GM10847 (cell line): ENCODE results near the gene COL15A1.

Experiments used
- POLR2A ChIP-seq: IDR thresholded peaks from 2 replicates; pipeline ENCODE4 v1.6.1; 2011; ENCODE audit not compliant: insufficient read length; ENCODE audit errors: extremely low read depth

Gene COL15A1

DNA sequence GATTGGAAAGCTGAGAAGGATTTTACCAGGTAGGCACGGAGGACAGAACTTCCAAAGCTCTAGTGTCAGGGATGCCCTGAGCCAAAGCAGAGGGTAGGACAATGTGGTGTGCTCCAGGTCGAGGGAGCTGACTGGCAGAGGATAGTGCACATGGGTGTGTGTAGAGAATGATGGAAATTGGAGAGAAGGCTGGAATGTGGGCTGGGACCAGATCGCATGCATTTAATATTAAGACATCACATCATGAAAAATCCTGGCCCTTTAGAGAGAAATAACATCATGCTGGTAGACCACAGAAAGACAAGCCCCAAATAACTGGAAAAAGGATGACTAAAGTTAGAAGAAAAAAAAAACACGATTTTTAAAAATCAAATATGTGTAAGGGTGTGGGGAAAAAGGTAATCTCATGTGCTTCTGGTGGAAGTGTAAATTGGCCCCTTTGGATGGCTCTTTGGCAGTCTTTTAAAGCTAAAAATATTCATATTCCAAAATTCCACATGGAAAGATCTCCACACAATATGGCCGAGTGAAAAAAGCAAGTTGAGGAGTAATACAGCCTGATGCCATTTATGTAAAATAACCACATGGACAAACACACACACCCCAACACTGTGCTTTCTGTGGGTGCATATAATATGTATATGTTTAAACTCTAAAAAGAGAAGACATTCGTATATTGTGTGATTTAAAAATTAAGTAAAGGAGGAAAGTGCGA lies 94.2 kb downstream of the COL15A1 start:
- no peak for TF ChIP-seq POLR2A

DNA sequence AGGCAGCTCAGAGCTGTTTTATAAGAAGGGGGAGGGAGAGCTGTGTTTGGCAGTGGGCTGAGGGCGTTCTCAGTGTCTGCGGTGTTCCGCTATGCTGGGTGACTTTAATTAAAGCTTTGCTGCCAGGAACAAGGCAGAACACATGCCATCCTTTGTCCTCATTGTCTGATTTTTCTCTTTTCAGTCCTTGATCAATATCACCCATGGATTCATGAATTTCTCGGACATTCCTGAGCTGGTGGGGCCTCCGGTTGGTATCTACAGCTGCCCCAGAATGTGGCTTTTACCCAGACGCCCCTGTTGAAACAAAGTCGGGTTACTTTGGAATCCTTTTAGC lies 94.7 kb downstream of the COL15A1 start:
- no peak for TF ChIP-seq POLR2A

DNA sequence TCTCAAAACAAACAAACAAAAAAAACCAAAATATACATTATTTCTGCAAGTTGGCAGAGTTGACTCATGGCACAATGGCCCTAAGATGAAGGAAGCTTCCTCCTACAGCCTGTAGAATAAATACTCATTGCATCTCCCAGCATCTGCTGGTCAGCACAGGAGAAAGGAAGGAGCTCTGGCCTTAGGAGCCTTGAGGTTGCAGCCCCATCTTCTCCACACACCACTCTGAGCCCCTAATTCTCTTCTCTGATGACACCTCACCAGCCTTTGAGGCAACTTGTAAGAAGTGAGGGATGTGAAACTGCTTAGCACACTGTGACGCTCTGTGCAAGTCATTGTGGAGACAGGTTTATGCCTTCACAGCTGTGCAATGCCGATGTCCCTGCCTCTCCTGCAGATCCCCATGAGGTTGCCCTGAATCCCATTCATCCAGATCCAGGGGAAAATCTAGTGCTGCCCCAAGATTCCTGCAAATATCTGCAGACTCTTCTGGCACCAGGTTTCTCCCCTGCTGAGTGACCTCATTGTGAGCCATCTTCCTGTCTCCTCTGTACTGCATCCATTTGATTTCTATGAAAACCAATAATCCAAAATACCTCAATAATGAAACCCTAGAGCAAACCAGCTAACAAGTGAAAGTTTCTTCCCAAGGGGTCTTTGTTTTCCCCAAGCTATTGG lies 95.9 kb downstream of the COL15A1 start:
- no peak for TF ChIP-seq POLR2A

DNA sequence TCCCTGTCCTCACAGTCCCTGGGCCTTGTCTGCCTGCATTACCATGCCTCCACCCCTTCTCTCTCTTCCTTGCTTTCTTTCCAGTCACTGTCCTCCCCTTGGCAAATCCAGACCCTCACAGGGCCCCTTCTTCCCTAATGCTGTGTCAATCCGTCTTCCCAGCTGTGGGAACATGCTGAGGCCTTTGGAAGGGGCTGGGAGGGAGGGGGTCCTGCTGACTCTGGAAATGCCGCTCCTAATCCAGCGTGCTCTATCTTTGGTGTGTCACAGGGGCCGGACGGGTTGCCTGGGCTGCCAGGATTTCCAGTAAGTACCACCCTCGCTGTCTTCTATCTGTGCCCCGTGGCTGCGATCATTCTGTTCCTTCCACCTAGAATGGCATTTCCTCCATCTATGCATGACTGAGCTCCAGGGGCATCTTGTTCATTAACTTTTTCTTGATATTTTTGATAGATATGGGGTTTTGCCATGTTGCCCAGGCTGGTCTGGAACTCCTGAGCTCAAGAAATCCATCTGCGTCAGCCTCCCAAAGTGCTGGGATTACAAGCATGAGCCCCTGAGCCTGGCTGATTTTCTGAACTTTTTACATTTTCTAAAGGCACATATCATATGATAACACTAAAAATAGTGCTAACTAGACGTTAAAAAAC lies 96.7 kb downstream of the COL15A1 start:
- no peak for TF ChIP-seq POLR2A

DNA sequence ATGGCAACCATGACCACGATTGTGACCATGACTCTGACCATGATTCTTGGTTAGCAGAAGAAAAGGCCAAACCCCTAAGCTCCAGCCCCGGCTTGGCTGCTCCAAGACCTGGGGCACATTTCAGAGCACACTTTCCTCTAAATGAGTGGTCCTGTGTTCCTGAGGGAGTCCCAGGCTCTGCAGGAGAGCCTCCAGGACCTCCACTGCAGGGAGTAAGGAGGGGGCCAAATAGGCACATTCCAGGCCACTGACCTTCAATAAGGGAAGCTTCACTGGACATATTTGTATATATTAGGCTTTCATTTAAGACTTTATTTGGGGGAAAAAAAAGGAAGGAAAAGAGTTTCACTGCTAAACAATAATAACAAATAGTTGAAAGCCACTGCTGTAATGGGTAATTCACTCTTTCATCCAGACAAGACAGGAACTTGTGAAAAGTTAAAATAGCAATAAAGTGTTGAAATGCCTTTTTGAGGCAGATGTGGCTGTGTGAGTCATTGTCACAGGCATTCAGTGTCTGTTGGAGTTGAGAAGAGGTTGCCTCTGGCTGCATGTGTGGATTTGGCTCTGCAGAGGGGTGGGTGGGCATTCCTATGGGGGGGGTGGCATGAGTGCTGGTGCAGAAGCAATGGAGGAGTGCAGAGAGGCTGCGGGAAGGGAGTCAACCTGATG lies 97.3 kb downstream of the COL15A1 start:
- no peak for TF ChIP-seq POLR2A

DNA sequence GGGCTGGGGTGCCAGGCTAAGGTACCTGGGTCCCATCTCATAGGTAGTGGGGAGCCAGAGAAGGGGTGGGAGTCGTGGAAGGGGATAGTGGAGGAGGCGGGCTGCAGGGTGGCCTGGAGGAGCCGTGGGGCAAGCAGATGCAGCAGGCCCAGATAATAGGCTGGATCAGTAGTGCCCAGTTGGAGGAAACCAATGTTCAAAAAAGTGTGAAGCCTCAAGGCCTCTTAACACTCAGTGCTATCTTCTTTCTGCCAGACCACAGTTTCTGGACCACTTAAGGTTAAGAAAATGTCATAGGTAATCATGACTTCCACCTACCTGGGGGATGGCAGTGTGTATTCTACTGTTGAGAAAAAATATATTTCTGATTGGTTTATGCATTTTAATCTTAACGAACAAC lies 97.9 kb downstream of the COL15A1 start:
- no peak for TF ChIP-seq POLR2A

DNA sequence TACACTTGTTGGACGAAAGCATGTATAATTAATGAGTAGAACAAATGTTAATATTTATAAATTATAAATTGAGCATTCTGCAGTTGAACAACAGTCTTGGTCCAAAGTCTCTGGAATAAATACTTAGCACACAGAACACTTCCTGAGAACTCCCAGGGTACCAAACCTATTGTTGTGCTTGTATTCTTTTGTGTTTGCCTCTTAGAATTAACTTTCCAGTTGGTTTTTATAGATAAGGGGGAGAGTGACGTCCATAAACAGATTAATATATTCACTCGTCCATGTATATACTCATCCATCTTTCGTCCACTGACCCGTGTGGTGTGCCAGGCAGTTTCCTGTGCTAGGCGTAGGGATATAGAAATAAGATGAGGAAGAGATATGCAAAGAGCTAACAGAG lies 98.9 kb downstream of the COL15A1 start:
- TF ChIP-seq POLR2A = no peak

DNA sequence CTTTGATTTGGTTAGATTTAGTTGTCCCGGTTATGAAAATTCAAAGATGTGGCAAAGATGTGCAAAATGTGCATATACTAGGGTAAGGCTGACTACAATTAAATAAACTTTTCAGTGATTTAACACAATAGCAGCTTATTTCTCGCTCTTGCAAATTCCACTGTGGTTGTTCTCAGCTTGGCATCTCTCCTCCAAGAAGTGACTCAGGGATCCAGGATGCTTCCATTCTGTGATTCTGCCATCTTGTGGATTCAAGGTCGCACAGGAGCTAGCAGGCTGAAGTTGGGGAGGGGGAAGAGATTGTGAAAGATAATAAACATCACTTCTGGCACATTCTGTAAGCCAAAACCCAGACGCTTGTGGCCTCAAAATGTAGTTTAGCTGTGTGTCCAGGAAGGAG lies 101.1 kb downstream of the COL15A1 start:
- TF ChIP-seq POLR2A = no peak

DNA sequence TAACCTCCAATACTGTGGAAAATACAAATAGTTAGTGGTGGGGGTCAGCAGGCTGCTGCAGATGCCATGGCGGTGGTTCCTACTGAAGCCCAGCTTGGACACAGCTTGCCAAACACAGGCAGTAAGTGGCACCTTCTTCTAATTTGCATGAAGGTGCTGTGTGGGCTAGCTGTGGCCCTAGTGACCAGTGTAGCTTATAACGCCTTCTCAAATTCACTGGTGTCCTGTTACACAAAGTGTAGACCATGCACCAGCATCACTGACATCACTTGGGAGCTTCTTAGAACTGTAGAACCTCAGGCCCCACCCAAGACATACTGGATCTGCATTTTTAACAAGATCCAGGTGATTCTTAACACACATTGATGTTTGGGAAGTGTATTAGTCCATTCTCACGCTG lies 102.4 kb downstream of the COL15A1 start:
- no peak for TF ChIP-seq POLR2A

DNA sequence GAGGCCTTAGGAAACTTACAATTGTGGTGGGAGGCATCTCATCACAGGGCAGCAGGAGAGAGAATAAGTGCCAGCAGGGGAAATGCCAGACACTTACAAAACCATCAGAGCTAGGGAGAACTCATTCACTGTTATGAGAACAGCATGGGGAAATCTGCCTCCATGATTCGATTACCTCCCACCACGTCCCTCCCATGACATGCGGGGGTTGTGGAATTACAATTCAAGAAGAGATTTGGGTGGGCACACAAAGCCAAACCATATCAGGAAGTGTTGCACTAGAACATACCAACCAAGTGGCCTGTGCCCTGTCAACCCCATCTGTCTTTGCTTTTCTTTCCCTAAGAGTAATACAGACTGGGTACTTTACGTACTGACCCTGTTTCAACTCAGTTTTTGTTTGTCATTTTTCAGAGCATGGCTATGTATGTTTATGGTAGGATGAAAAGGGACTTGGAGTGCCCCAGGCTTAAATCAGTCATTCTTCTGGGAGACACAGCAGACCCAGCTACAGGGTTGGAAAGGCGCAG lies 102.9 kb downstream of the COL15A1 start:
- TF ChIP-seq POLR2A = no peak

DNA sequence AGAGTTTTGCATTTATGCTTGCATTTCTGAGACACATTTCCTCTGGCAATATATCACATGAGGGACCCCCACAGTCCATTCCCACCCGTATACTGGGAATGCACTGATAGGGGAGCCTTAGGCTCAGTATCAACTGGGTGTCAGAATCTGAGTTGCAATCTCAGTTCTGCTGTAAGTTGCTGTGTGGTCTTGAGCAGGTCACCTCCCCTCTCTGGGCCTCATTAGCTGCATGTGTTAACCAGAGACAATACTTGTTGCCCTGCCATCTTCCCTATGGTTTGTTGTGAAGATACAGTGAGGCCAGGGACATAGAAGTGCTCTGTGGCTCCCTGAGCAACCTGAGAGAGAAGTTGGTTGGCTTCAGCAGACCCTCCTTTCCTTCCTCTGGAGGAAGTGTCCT lies 105.5 kb downstream of the COL15A1 start:
- no peak for TF ChIP-seq POLR2A

DNA sequence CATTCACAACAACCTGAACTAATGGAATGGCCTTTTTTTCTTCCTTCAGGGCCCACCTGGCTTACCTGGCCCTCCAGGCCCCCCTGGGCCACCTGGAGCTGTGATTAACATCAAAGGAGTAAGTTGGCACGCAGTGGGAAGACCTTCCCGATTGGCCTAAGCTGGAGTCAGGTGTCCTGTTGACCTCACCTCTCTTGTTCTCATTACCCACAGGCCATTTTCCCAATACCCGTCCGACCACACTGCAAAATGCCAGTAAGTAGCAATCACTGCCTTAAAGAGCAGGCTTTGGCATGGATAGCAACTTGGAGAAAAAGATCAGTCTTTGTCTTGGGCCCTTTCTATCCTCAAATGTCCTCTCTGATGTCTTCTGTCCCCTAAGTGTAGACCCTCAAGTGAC lies 105.9 kb downstream of the COL15A1 start:
- TF ChIP-seq POLR2A = no peak

DNA sequence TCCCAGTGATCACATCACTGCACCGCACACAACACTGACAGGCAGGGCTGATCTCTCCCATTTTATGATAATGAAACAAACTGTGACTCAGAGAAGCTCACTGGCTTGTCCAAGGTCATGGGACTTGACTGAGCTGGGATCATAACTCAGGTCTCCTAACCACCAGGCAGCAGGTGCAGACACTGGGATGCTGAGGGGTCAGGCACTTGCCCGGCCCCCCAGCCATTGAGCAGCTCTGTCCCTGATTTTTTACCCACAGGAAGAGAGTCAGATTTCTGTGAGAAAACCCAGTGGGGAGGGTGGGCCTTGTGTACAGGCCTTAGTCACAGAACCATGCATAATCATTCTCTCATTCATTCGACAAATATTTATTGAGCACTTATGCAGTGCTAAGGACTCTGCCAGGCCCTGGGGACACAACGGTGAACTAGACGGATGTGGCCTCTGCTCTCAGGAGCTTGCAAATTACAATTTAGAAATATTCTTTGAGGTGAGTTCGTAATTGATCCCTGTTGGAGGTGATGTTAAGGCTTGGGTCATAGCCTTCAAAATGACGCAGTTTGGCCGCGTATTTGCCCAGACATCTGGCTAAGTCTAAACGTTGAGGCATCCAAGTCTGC lies 106.7 kb downstream of the COL15A1 start:
- TF ChIP-seq POLR2A = no peak

DNA sequence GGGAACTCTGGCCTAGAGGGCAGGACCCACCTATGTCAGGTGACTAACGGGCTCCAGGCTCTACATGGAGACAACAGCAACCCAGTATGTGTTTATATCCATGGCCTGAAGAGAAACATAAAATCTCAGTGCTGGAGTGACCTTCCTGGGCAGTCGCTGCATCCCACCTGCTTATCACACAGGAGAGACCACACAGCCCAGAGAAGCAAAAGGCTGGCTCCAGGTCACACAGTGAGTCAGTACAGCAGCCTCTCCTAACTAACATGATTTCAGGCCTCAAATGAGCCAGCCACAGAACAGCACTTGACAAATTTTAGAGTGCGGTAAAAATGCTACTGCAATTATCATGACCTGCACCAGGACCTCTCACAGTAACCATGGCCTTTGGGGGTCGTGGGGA lies 107.2 kb downstream of the COL15A1 start:
- no peak for TF ChIP-seq POLR2A

DNA sequence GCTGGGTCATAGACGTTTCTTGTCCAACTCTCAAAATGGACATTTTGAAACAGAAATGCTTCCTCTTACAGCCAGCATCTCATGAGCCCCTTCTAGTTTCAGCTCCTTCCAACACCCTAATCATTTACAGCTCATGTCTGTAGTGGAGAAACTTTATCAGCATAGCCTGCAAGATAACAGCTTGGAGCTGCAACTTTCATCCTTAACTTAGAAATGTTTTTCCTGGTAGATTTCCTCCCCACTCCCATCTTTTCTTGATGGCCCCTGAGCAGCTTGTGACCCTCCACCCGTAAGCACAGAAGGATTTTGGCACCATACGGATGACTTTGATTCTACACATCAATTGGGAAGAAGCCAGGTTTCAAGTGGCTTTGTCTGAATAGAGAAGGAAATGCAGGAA lies 107.7 kb downstream of the COL15A1 start:
- no peak for TF ChIP-seq POLR2A
